ENCODE data around the gene CCDC40.
"Not testable (repeated sequence)": the region's sequence is repeated elsewhere in the genome, so short reads cannot be mapped to it uniquely, and the experiment has no call there.

The CCDC40 gene

GRCh38 chr17:80086616-80087015, 50.2 kb downstream of the CCDC40 start:
- DNase-seq: no peak

- no peak for DNase-seq
These were observed 51.2 kb downstream of the CCDC40 start for GRCh38 chr17:80087346-80088265.

GRCh38 chr17:80089762-80090161, 53.3 kb downstream of the CCDC40 start:
- no peak for DNase-seq

DNA sequence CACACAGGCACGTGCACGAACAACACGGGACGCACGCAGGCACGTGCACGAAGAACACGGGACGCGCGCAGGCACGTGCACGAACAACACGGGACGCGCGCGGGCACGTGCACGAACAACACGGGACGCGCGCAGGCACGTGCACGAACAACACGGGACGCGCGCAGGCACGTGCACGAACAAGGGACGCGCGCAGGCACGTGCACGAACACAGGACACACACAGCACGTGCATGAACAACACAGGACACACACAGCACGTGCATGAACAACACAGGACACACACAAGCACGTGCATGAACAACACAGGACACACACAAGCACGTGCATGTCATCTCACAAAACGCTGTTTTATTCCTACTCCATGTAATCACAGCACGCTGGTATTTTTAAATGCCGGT, 53.7 kb downstream of the CCDC40 start:
- not testable (repeated sequence) for DNase-seq

GRCh38 chr17:80091376-80091775, 54.9 kb downstream of the CCDC40 start:
- no peak for DNase-seq

- DNase-seq: no peak
These were observed 56.5 kb downstream of the CCDC40 start for GRCh38 chr17:80092959-80093358.

- no peak for DNase-seq
These were observed 58.8 kb downstream of the CCDC40 start for GRCh38 chr17:80095038-80095843.

DNA sequence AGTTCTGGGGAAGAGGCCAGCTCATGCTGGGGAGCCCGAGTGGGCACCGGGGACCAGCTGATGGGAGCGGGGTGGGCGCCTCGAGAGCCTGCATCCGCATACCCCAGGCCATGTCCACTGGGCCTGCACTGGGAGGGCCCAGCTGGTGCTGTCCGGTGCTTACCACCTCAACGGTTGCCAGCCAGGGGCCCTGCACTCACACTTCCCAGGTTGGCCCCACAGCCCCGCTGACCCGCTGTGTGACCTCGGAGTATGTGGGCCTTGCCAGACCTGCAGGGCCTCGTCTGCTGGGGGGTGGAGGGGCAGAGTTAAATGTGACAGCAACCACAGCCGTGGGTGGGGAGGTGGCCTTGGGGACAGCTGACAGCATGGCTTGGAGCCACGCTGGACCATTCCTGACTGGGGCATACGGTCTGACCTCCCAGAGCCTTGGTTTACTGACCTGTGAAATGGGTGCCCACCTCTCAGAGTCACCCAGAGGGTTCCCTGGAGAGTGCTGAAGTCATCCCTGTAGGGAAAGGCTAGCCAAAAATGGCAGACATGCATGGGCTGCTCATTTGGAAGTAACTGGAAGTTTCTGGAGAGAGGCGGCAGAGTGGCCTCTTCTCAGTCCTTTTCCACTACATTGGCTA, 59.5 kb downstream of the CCDC40 start:
- DNase-seq: no peak

DNA sequence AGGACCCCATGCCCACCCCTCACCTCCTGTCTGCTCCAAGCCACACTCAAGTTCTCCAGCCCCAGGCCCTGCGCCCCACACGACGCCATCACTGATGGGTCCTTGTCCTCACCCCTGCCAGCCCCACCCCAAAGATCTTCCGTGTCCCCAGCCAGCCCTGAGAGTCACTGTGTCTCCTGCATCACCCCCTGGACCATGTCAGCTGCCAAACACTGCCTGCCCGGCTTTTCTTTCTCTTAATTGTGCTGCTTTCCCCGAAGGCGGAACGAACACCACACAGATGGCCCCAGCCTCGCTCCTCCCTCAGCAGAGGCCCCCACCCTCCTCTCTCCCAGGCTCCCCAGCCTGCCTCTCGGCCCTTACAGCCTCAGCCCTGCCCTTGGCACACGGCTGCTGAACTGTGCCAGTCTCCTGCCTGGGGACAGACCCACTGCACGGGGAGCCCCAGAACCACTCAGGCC, 60.1 kb downstream of the CCDC40 start:
- no peak for DNase-seq

DNA sequence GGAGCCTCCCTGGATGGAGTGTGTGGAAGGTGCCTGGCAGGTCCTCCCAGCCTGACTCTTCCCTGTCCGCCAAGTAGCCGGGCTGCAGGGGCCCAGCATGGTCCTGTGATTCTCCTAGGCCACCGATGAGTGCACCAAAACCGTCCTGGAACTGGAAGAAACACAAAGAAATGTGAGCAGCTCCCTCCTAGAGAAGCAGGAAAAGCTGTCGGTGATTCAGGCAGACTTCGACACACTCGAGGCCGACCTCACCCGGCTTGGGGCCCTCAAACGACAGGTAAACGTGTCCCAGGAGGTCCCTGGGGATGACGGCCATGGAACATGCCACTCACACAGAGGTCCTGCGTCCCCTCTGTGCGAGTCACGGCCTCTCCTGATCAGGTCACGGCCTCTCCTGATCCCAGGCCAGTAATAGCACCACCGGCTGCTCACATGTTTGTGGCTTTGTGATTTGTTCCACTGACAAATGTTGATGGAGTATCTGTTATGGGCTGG, 60.7 kb downstream of the CCDC40 start:
- no peak for DNase-seq

DNA sequence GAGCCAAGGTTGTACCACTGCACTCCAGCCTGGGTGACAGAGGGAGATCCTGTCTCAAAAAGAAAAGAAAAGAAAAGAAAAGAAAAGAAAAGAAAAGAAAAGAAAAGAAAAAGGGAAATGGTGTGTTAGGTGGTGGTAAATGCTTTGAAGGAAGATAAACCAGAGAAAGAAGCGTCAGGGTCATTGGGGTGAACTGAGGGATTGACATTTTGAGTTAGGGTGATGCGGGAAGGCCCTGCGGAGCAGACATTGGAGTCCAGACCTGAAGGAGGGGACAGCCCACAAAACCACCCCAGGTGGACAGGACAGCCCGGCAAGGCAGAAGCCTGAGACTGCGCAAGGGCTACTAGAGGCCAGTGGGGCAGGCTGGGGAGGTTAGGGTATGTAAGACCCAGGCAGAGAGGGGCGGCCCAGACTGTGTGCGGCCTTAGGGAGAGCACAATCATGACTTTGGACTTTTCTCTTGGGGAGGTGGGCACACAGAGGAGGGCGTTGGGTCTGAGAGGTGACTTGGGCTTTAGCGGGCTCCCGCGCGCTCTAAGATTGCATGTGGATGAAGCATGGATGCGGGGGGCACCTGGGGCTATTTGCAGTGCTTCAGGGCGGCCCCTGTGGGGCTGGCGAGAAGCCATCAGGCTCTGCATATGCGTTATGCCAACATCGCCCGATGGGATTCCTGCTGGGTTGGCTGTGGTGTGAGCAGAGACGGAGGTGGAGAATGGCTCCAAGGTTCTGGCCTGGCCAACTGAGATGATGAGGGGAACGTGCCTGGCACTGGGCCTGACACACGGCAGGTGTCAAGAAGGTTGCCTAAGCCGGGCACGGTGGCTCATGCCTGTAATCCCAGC, 61.6 kb downstream of the CCDC40 start:
- DNase-seq: no peak

DNA sequence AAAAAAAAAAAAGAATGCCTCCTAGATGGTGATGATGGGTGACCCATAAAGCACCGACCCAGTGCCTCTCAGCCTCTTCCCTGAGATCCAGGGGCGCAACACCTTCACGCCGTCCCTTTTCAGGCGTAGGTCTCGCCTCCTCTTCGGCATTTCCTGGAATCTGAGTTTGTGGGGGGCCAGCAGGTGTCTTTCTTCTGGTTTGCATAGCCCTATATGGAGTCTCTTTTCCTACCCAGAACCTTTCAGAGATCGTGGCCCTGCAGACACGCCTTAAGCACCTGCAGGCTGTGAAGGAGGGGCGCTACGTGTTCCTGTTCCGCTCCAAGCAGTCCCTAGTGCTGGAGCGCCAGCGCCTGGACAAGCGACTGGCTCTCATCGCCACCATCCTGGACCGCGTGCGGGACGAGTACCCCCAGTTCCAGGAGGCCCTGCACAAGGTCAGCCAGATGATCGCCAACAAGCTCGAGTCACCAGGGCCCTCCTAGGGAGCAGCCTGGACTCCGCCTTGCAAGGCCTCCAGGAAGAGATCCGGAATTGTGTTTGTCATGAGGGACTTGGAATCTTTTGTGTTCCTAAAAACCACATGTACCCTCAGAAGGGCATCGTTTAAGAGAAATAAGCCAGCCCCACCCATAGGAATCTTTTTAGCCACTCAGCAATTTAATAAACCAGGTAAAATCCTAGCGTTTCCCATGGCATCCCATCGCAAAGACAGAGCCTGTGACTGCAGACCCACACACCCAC, 63.0 kb downstream of the CCDC40 start:
- DNase-seq: no peak

- no peak for DNase-seq
These were observed 63.5 kb downstream of the CCDC40 start for GRCh38 chr17:80100035-80100323.

GRCh38 chr17:80101011-80101945, 64.8 kb downstream of the CCDC40 start, which contains the start of gene GAA:
TSS of gene GAA (plus strand) at chr17:80101581. CDS start at chr17:80104587, 3,006 bp downstream.
- peak; percentile 88 to 97 for DNase-seq

DNA sequence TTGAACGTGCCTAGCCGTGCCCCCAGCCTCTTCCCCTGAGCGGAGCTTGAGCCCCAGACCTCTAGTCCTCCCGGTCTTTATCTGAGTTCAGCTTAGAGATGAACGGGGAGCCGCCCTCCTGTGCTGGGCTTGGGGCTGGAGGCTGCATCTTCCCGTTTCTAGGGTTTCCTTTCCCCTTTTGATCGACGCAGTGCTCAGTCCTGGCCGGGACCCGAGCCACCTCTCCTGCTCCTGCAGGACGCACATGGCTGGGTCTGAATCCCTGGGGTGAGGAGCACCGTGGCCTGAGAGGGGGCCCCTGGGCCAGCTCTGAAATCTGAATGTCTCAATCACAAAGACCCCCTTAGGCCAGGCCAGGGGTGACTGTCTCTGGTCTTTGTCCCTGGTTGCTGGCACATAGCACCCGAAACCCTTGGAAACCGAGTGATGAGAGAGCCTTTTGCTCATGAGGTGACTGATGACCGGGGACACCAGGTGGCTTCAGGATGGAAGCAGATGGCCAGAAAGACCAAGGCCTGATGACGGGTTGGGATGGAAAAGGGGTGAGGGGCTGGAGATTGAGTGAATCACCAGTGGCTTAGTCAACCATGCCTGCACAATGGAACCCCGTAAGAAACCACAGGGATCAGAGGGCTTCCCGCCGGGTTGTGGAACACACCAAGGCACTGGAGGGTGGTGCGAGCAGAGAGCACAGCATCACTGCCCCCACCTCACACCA, 65.7 kb downstream of the CCDC40 start:
- peak; percentile 82 to 89 for DNase-seq

- no peak for DNase-seq
These were observed 66.4 kb downstream of the CCDC40 start for GRCh38 chr17:80102664-80103448.

DNA sequence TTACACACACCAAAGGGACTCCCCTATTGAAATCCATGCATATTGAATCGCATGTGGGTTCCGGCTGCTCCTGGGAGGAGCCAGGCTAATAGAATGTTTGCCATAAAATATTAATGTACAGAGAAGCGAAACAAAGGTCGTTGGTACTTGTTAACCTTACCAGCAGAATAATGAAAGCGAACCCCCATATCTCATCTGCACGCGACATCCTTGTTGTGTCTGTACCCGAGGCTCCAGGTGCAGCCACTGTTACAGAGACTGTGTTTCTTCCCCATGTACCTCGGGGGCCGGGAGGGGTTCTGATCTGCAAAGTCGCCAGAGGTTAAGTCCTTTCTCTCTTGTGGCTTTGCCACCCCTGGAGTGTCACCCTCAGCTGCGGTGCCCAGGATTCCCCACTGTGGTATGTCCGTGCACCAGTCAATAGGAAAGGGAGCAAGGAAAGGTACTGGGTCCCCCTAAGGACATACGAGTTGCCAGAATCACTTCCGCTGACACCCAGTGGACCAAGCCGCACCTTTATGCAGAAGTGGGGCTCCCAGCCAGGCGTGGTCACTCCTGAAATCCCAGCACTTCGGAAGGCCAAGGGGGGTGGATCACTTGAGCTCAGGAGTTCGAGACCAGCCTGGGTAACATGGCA, 67.1 kb downstream of the CCDC40 start:
- DNase-seq: no peak

DNA sequence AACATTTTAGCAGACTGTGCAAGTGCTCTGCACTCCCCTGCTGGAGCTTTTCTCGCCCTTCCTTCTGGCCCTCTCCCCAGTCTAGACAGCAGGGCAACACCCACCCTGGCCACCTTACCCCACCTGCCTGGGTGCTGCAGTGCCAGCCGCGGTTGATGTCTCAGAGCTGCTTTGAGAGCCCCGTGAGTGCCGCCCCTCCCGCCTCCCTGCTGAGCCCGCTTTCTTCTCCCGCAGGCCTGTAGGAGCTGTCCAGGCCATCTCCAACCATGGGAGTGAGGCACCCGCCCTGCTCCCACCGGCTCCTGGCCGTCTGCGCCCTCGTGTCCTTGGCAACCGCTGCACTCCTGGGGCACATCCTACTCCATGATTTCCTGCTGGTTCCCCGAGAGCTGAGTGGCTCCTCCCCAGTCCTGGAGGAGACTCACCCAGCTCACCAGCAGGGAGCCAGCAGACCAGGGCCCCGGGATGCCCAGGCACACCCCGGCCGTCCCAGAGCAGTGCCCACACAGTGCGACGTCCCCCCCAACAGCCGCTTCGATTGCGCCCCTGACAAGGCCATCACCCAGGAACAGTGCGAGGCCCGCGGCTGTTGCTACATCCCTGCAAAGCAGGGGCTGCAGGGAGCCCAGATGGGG, 68.0 kb downstream of the CCDC40 start:
- DNase-seq: peak in 1 of 2 experiments; percentile 52
